HG02588 (cell line): Measurements from ENCODE around the gene ANO1.
"Not testable (repeated sequence)": the region's sequence is repeated elsewhere in the genome, so short reads cannot be mapped to it uniquely, and the experiment has no call there.

ENCODE experiments used
- ATAC-seq: cut with Tn5 transposase; IDR thresholded peaks from one replicate; pipeline ENCODE4 v1.9.1; 2021; ENCODE audit warnings: mild to moderate bottlenecking, moderate library complexity; ENCODE audit not compliant: unreplicated experiment

Gene ANO1

GRCh38 chr11:70204466-70204799, 126.3 kb downstream of the ANO1 start:
- ATAC-seq, result no peak

GRCh38 chr11:70205049-70205725, 127.1 kb downstream of the ANO1 start:
- no peak for ATAC-seq

GRCh38 chr11:70205766-70206165, 127.6 kb downstream of the ANO1 start:
- ATAC-seq, result no peak

GRCh38 chr11:70206226-70206981, 128.3 kb downstream of the ANO1 start:
- ATAC-seq, result no peak

DNA sequence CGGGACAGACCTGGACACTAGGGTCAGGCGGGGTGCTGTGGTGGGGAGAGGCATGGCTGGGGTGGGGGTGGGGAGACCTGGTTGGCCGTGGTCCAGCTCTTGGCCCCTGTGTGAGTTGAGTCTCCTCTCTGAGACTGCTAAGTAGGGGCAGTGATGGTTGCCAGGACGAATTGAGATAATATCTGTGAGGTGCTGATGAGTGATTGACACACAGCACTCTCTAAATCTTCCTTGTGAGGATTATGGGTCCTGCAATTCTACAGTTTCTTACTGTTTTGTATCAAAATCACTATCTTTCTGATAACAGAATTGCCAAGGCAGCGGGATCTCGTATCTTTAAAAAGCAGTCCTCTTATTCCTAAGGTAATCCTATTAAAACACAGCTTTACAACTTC, 128.9 kb downstream of the ANO1 start:
- ATAC-seq, result no peak

DNA sequence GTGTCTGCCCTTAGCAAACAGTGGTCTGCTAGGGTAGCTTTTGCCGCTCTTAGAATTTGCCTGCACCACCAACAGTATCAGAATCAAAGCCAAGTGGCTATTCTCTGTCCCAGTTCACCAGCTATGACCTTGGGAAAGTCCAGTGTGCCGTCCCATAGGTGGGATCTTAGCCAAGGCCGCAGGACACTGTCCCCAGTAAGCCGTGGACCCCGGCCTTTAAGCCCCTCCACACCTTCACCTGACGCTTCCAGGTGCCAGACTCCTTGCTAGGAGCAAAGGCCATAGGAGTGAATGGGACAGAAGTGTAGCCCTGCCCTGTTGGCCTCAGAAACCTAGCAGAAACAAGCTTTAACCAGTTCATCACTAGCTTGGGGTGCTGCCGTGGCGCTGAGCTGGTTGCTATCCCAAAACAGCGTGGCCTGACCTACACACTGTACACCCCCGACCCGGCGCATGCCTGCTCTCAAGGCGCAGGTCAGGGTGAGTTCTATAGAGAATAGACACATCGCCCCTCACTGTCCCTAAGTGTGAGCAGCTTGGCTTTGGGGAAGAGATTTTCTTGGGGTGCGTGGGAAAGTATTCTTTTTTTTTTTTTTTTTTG, 129.5 kb downstream of the ANO1 start:
- no peak for ATAC-seq

- no peak for ATAC-seq
Observed at GRCh38 chr11:70209391-70209912, 131.3 kb downstream of the ANO1 start.

DNA sequence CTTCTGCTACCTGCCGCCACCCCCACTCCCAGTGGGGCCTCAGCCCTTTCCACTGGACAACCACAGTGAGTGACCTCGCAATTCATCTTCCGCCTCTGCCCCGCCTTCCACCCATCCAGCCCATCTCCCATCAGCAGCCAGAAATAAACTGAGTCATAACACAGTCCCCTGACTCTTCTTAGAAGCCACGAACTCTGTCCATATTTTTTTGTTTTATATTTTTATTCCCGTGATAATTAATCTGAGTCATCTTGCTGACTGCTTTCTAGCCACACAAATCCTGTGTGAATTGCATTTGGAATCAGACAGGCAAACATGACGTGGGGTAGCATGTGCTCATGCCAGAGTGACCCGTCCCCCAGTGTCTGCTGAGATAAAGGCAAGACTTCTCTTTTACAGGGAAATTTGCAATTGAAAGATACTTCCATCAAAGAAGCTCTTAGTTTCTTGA, 132.0 kb downstream of the ANO1 start:
- ATAC-seq, result no peak

GRCh38 chr11:70210530-70210929, 132.4 kb downstream of the ANO1 start:
- no peak for ATAC-seq

GRCh38 chr11:70212227-70212811, 134.2 kb downstream of the ANO1 start:
- ATAC-seq, result no peak

- not testable (repeated sequence) for ATAC-seq
Observed at GRCh38 chr11:70217388-70217787, 139.3 kb downstream of the ANO1 start.

DNA sequence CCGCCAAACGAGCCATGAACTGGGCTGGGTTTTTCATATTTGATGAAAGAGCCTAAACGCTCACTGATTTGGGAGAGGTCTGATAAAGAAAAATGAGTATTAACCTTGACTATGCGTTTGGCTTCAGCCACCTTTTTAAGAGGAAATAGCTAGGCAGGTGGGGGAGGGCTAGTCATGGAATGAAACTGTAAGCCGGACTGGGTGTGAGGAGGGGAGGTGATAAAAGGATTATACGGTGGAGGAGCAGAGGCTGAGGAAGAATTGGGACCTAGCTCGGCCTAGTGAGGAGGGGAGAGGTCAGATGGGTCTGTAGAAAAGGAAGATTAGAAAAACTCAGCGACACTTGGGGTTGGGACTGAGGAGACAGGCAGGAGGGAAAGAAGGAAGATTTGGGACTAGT, 140.0 kb downstream of the ANO1 start:
- not testable (repeated sequence) for ATAC-seq

GRCh38 chr11:70220136-70220535, 142.0 kb downstream of the ANO1 start:
- no peak for ATAC-seq

- no peak for ATAC-seq
Observed at GRCh38 chr11:70220920-70221319, 142.8 kb downstream of the ANO1 start.

GRCh38 chr11:70225681-70226177, 147.6 kb downstream of the ANO1 start:
- no peak for ATAC-seq

DNA sequence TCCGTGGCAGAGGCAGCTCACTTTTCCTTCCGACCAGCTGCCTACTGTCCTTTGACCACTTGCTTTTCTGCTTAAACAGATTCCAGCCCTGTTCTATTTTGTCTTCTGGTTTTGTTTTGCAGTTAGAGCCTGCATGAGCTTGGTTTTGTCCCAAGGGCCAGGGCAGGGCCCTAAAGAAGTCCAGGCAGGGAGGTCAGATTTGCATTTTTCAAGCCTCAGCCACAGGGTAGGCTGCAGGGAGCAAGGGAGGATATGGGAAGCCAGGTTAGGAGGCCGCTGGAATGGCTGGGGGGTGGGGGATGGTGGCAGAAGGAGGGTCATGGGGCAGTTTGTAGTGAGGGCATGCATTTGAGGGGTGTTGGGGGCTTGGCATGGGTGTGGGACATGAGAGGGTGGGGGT, 148.1 kb downstream of the ANO1 start:
- no peak for ATAC-seq

DNA sequence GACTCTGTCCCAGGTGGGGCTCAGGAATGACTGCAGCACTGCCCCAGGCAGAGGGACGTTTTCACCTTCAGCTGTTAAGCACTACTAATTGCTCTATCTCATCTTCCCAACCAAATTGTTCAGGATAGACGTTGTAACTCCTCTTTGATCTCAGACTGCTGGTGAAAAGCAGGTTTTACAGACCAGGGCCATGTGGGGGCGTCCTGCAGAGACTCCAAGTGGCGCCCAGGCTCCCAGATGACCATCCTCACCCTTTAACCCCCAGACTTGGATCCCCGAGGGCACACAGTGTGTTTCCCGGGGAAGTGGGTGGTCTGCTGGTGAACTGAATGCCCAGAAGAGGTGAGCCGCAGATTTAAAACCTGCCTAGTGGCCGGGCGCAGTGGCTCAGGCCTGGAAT, 148.8 kb downstream of the ANO1 start:
- ATAC-seq, result no peak

GRCh38 chr11:70229737-70230136, 151.6 kb downstream of the ANO1 start:
- ATAC-seq, result no peak

DNA sequence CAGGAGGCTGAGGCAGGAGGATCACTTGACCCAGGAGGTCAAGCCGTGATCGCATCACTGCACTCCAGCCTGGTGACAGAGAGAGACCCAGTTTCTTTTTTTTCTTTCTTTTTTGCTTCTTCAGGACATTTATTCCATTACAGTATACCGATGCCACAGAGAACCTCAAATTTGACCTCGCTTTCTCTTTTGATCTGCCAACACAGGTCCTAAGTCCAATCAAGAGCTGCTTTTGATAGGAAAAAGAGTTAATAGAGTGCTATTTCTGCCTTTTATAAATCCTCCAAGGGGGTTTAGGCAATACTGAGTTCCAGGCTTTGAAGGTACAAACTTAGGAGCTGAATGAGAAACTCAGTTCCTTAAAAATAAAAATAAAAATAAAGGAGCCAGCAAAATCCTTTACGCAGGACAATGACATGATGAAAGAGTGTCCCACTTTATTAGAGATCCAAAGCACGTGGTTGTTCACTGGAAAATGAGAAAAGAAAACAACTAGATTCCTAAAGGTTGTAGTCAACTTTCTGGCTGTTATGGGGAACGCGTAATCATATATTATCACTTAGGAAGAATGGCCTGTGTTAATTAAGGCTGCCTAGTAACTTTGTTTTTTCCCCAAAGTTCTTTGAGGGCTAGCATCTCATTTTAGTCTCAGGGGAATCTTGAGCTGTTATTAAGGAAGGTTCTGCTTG, 152.2 kb downstream of the ANO1 start:
- ATAC-seq, result no peak

GRCh38 chr11:70230840-70231710, 153.0 kb downstream of the ANO1 start:
- ATAC-seq, result no peak
